Uterus (tissue), 4 donors: ENCODE data around the gene CLIP2. TPM values are rescaled to one million over a fixed set of nuclear protein-coding genes. Genes with fewer than 3 reads are reported as not detected.
A peak's percentile ranks its signal among the peaks of the same experiment; 100 is the strongest.

Experiments
- DNase-seq, 2 donors: peaks; one replicate each; pipeline ENCODE4 v3.0.0-alpha.2; 2019 to 2020
- H3K27ac ChIP-seq, 2 donors: fragments of 200-600 bp; sonication (generic); 1 replicate in 1 of 2; 2 replicates in 1 of 2; pipeline ENCODE4 v1.5.1; 2016 to 2018
- H3K27me3 ChIP-seq, 2 donors: fragments of 200-600 bp; sonication (generic); one replicate each; pipeline ENCODE4 v1.5.1; 2018 to 2019; ENCODE audit warnings: control low read depth in 1 of 2
- H3K36me3 ChIP-seq, 2 donors: fragments of 200-600 bp; sonication (generic); one replicate each; pipeline ENCODE4 v1.5.1; 2019; ENCODE audit warnings: control low read depth in 1 of 2
- H3K4me1 ChIP-seq, 2 donors: fragments of 200-600 bp; sonication (generic); one replicate each; pipeline ENCODE4 v1.5.1; 2018 to 2019; ENCODE audit warnings: control low read depth in 1 of 2
- H3K4me3 ChIP-seq, 2 donors: fragments of 200-600 bp; sonication (generic); 1 replicate in 1 of 2; 2 replicates in 1 of 2; pipeline ENCODE4 v1.5.1; 2018 to 2019; ENCODE audit warnings: mild to moderate bottlenecking in 1 of 2
- H3K9me3 ChIP-seq, 2 donors: fragments of 200-600 bp; sonication (generic); one replicate each; pipeline ENCODE4 v1.5.1; 2019; ENCODE audit warnings: control low read depth in 1 of 2
- POLR2A ChIP-seq, 2 donors: fragments of 450-650 bp; IDR thresholded peaks; one replicate each; pipeline ENCODE4 v1.6.1; 2016; ENCODE audit warnings: antibody characterized with exemption in 2 of 2, mild to moderate bottlenecking in 1 of 2, moderate library complexity in 1 of 2
- intact Hi-C: fragments of 100-400 bp; cut with DNase I; formaldehyde crosslinking; loops from one replicate; pipeline ENCODE4 v1.15.1; 2023; ENCODE audit warnings: low total_unique reads
- total RNA-seq, 4 donors: library from RNA; depleted of rRNA in 3 of 4; stranded (reverse); fragments of >200 nt in 3 of 4; gene quantifications; one replicate each; pipeline versions ENCODE4 v1.1.0 to v1.2.4, GENCODE V29; 2014 to 2023
- TF ChIP-seq, protein P1 (sequence below), 4 experiments: fragments of 200-600 bp in 2 of 4; fragments of 450-650 bp in 2 of 4; sonication (generic) in 2 of 4; IDR thresholded peaks; one replicate each; pipeline ENCODE4 v1.5.1; 2016 to 2019; ENCODE audit warnings: antibody characterized with exemption in 4 of 4, mild to moderate bottlenecking in 2 of 4, moderate library complexity in 1 of 4
- donor health status: DM: yes; HTN: yes; CAD: no.

The CLIP2 gene
- total RNA-seq, 4 donors from 2014 or later = 20.3 to 41.8 (median 28.4) TPM

DNA sequence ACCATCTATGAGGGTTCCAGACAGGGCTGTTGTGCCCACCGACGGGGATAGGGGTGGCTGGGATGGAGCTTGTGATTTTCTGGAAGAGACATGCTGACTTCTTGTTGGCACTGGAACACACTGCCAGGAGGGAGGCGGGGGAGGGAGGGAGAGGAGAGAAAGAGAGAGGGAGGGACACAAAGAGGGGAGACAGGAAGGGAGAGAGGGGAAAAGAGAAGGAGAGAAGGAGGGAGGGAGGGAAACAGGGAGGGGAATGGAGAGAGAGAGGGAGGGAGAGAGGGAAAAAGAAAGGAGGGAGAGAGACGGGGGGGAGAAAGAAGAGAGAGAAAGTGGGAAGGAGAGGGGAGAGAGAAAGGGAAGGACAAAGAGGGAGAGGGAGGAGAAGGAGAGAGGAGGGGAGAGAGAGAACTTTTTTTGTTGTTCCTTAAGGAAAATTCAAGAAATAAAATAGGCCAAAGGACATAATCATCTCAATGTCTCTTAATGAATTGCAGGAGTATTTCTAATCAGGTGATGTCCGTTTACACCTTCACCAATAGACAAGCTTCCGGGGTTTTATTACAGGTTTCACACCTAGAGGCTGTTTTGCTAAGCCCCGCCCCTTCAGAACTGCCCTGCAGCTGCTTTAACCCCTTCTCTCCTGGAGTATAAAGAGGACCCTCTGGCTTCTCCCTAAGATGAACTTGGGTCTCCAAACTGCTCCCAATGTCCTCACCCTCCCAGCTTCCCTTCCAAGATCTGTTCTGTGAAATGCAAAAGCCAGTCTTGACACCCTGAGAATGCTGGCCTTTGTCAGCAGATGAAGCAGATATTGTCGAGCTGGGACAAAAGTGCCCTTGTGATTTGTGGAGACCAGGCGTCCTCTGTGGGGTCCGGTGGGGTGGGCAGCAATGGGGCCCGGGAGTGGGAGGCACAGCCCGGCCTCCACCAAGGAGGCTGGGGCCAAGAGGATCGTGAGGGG is 82.5 kb downstream of the CLIP2 start:
- TF ChIP-seq, protein P1, sequence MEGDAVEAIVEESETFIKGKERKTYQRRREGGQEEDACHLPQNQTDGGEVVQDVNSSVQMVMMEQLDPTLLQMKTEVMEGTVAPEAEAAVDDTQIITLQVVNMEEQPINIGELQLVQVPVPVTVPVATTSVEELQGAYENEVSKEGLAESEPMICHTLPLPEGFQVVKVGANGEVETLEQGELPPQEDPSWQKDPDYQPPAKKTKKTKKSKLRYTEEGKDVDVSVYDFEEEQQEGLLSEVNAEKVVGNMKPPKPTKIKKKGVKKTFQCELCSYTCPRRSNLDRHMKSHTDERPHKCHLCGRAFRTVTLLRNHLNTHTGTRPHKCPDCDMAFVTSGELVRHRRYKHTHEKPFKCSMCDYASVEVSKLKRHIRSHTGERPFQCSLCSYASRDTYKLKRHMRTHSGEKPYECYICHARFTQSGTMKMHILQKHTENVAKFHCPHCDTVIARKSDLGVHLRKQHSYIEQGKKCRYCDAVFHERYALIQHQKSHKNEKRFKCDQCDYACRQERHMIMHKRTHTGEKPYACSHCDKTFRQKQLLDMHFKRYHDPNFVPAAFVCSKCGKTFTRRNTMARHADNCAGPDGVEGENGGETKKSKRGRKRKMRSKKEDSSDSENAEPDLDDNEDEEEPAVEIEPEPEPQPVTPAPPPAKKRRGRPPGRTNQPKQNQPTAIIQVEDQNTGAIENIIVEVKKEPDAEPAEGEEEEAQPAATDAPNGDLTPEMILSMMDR (IDR thresholded peaks at IDR 0.05) = no peak
- TF ChIP-seq POLR2A (IDR thresholded peaks at IDR 0.05) = no peak
- H3K4me1 ChIP-seq = no peaks in the 10 kb centered on the region
- DNase-seq = peak; percentile 42 to 58
- H3K4me3 ChIP-seq = no peak overlapping the region
- intact Hi-C loops = loop anchor here (2.0 kb wide), 1 partner anchor 19 kb away; no protein-coding TSS in a partner anchor
- H3K27me3 ChIP-seq = no peaks in the 10 kb centered on the region
- H3K36me3 ChIP-seq = no peaks in the 10 kb centered on the region
- H3K9me3 ChIP-seq = no peaks in the 10 kb centered on the region
- H3K27ac ChIP-seq = peak overlapping the region; percentile 55 to 66

DNA sequence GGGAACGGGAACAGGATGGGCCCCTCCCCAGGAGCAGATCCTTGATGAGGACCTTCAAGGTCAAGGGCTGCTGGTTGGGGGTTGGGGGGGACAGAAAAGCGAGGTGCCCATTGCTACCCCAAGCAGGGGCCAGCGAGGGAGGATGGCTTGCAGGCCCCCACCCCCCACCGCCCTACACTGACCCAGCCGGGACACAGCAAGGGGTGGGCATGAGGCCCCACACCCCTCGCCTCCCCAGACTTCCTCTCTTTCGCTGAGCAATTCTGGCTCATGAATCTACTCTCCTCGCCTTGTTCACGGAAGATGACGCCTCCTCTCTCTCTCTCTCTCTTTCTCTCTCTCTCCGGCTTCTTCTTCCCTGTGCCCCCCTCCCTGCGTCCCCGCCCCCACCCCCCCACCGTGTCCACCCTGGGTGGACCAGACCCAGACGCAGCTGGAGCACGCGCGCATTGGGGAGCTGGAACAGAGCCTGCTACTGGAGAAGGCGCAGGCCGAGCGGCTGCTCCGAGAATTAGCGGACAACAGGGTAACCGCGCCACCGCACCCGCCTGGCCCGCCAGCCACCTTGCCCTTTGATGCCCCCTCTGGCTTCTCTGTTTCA is 83.4 kb downstream of the CLIP2 start:
- Histone ChIP-seq H3K9me3 (no peaks in the 10 kb centered on the region), H3K4me1 (no peaks in the 10 kb centered on the region), H3K4me3 (peak overlapping the region; percentile 2 to 11), H3K27ac (peak overlapping the region; percentile 55 to 66), H3K27me3 (no peaks in the 10 kb centered on the region), H3K36me3 (no peaks in the 10 kb centered on the region)
- TF ChIP-seq, protein P1 (IDR thresholded peaks at IDR 0.05) = no peak
- TF ChIP-seq POLR2A (IDR thresholded peaks at IDR 0.05) = no peak
- intact Hi-C loops = no loop called here
- peak; percentile 59 to 66 for DNase-seq

- no peak for TF ChIP-seq POLR2A (IDR thresholded peaks at IDR 0.05)
- TF ChIP-seq, protein P1 (IDR thresholded peaks at IDR 0.05) = no peak
- DNase-seq = no peak
- no peaks in the 10 kb centered on the region for H3K36me3 ChIP-seq
- no peaks in the 10 kb centered on the region for H3K9me3 ChIP-seq
- intact Hi-C loops = no loop called here
- H3K27ac ChIP-seq = no peak overlapping the region
- no peak overlapping the region for H3K4me3 ChIP-seq
- H3K4me1 ChIP-seq = no peaks in the 10 kb centered on the region
- H3K27me3 ChIP-seq = no peaks in the 10 kb centered on the region
These were observed 84.3 kb downstream of the CLIP2 start for GRCh38 chr7:74373536-74373935.

- DNase-seq = no peak
- H3K4me3 ChIP-seq = no peak overlapping the region
- no peaks in the 10 kb centered on the region for H3K9me3 ChIP-seq
- H3K27ac ChIP-seq = no peak overlapping the region
- intact Hi-C loops = no loop called here
- H3K27me3 ChIP-seq = no peaks in the 10 kb centered on the region
- H3K4me1 ChIP-seq = no peaks in the 10 kb centered on the region
- no peaks in the 10 kb centered on the region for H3K36me3 ChIP-seq
- TF ChIP-seq, protein P1 (IDR thresholded peaks at IDR 0.05) = no peak
- TF ChIP-seq POLR2A (IDR thresholded peaks at IDR 0.05) = no peak
These were observed 86.6 kb downstream of the CLIP2 start for GRCh38 chr7:74375726-74376220.
